B cell (primary cell): ENCODE measurements around the gene SLC39A11. TPM values are rescaled to one million over a fixed set of nuclear protein-coding genes. Genes with fewer than 3 reads are reported as not detected.

ENCODE experiments used
- ATAC-seq: fragments of 200-7000 bp; cut with Tn5 transposase; one replicate; pipeline ENCODE4 v1.10.0; 2021; ENCODE audit warnings: low read depth, mild to moderate bottlenecking, moderate number of reproducible peaks, moderate library complexity
- CTCF ChIA-PET: fragments of 350-600 bp; sonication (Branson Sonifier 250); formaldehyde crosslinking; loops from one replicate; lab custom pipeline; 2021; ENCODE audit warnings: antibody characterized with exemption, inconsistent platforms; lab: Charles Lee
- POLR2A ChIA-PET: fragments of 350-600 bp; sonication (Branson Sonifier 250); formaldehyde crosslinking; loops from one replicate; lab custom pipeline; 2021; ENCODE audit warnings: antibody characterized with exemption; lab: Charles Lee
- DNase-seq: peaks from one replicate; pipeline ENCODE4 v3.0.0; 2013
- H2AFZ ChIP-seq: 2 replicates; pipeline ENCODE4 v1.6.1; 2012; ENCODE audit warnings: mild to moderate bottlenecking, low read depth, low read length; ENCODE audit not compliant: insufficient read depth, poor library complexity, severe bottlenecking
- H3K27ac ChIP-seq, 2 donors: 1 replicate in 1 of 2; 2 replicates in 1 of 2; pipeline ENCODE4 v1.5.1; 2012 to 2013; ENCODE audit warnings: low read length in 2 of 2, mild to moderate bottlenecking in 2 of 2, moderate library complexity in 1 of 2
- H3K27me3 ChIP-seq, 4 experiments: fragments of 200-600 bp in 1 of 4; sonication (generic) in 1 of 4; replicated peaks in 1 of 4; 1 replicate in 2 of 4; 2 replicates in 2 of 4; pipeline versions ENCODE4 v1.6.1 to v1.7.0; 2013 to 2016; ENCODE audit warnings: low read length in 3 of 4, mild to moderate bottlenecking in 2 of 4, mixed read lengths in 1 of 4, moderate library complexity in 1 of 4; ENCODE audit not compliant: insufficient read depth in 4 of 4, control insufficient read depth in 3 of 4; ENCODE audit errors: control extremely low read depth in 1 of 4
- H3K36me3 ChIP-seq, 2 experiments: replicated peaks in 1 of 2; 1 replicate in 1 of 2; 2 replicates in 1 of 2; pipeline versions ENCODE4 v1.6.1 to v1.7.1; 2013; ENCODE audit warnings: low read length in 1 of 2; ENCODE audit not compliant: insufficient read depth in 2 of 2, control insufficient read depth in 1 of 2; ENCODE audit errors: control extremely low read depth in 1 of 2, extremely low read depth in 1 of 2
- H3K4me1 ChIP-seq, 2 donors: fragments of 200-600 bp in 1 of 2; sonication (generic) in 1 of 2; 1 replicate in 1 of 2; 2 replicates in 1 of 2; pipeline versions ENCODE4 v1.5.1 to v1.6.1; 2013 to 2017; ENCODE audit warnings: low read length in 2 of 2; ENCODE audit not compliant: control insufficient read depth in 2 of 2, insufficient read depth in 2 of 2
- H3K4me2 ChIP-seq: replicated peaks from 2 replicates; pipeline ENCODE3; 2012; ENCODE audit warnings: mild to moderate bottlenecking, low read depth, low read length; ENCODE audit not compliant: poor library complexity, severe bottlenecking
- H3K4me3 ChIP-seq, 5 experiments: fragments of 200-600 bp in 1 of 5; sonication (generic) in 1 of 5; 1 replicate in 3 of 5; 2 replicates in 2 of 5; pipeline versions ENCODE4 v1.5.1 to v1.7.0; 2011 to 2016; ENCODE audit warnings: low read length in 4 of 5, mild to moderate bottlenecking in 4 of 5, low read depth in 2 of 5, control low read depth in 1 of 5, moderate library complexity in 1 of 5; ENCODE audit not compliant: insufficient read depth in 1 of 5; ENCODE audit errors: control extremely low read depth in 1 of 5, extremely low read depth in 1 of 5
- H3K79me2 ChIP-seq: fragments of 200-600 bp; sonication (generic); one replicate; pipeline ENCODE4 v1.6.0; 2016; ENCODE audit warnings: low read length; ENCODE audit not compliant: control insufficient read depth, insufficient read depth
- H3K9ac ChIP-seq: fragments of 200-600 bp; sonication (generic); 2 replicates; pipeline ENCODE4 v1.6.1; 2017; ENCODE audit warnings: mild to moderate bottlenecking, low read length, moderate library complexity
- H3K9me3 ChIP-seq, 3 donors: one replicate each; pipeline versions ENCODE4 v1.6.1 to v1.7.1; 2013; ENCODE audit warnings: low read length in 2 of 3; ENCODE audit not compliant: control insufficient read depth in 2 of 3, insufficient read depth in 1 of 3; ENCODE audit errors: control extremely low read depth in 1 of 3
- H4K20me1 ChIP-seq: 2 replicates; pipeline ENCODE4 v1.6.0; 2012; ENCODE audit warnings: mild to moderate bottlenecking, low read length; ENCODE audit not compliant: insufficient read depth, control insufficient read depth, poor library complexity, severe bottlenecking
- H3K27ac Mint-ChIP-seq: one replicate; pipeline ENCODE4 v1.8.0; 2021; ENCODE audit warnings: mixed read lengths
- H3K27me3 Mint-ChIP-seq: one replicate; pipeline ENCODE4 v1.8.0; 2021; ENCODE audit warnings: mixed read lengths
- H3K4me1 Mint-ChIP-seq: one replicate; pipeline ENCODE4 v1.8.0; 2021; ENCODE audit warnings: mixed read lengths
- H3K4me3 Mint-ChIP-seq: one replicate; pipeline ENCODE4 v1.8.0; 2021; ENCODE audit warnings: mixed read lengths
- H3K9me3 Mint-ChIP-seq: one replicate; pipeline ENCODE4 v1.8.0; 2022; ENCODE audit warnings: mixed read lengths; ENCODE audit not compliant: insufficient read depth
- CTCF ChIP-seq: fragments of 200-600 bp; IDR thresholded peaks from one replicate; pipeline ENCODE4 v1.8.0; 2022; ENCODE audit warnings: antibody characterized with exemption, mild to moderate bottlenecking
- EZH2 ChIP-seq: IDR thresholded peaks from 2 replicates; pipeline ENCODE4 v1.6.1; 2012; ENCODE audit warnings: borderline replicate concordance, low read depth, mild to moderate bottlenecking, moderate library complexity, low read length; ENCODE audit not compliant: insufficient read depth, poor library complexity, severe bottlenecking
- WGBS: methylation state at CpG from one replicate; pipeline ENCODE4 v1.1.5; 2013; ENCODE audit warnings: missing lambda C conversion rate; ENCODE audit not compliant: insufficient coverage; 5-methylcytosine and 5-hydroxymethylcytosine counted together
- intact Hi-C: fragments of 100-400 bp; cut with micrococcal nuclease; formaldehyde crosslinking; loops from one replicate; pipeline ENCODE4 v1.10.0; 2022
- polyA plus RNA-seq: library from polyadenylated mRNA; depleted of rRNA; stranded (reverse); fragments of >200 nt; gene quantifications from 2 replicates; pipeline ENCODE4 v1.2.3, GENCODE V29; 2012
- total RNA-seq, 2 donors: library from RNA; stranded (reverse); fragments of 120-200 nt in 1 of 2; gene quantifications; 1 replicate in 1 of 2; 2 replicates in 1 of 2; pipeline versions ENCODE4 v1.2.3 to v1.2.4, GENCODE V29; 2013 to 2022

The SLC39A11 gene
- total and polyA plus RNA-seq, 2 donors (not counting 1 experiment from before 2014, with no cell fraction given): 6.9 to 39.6 TPM

DNA sequence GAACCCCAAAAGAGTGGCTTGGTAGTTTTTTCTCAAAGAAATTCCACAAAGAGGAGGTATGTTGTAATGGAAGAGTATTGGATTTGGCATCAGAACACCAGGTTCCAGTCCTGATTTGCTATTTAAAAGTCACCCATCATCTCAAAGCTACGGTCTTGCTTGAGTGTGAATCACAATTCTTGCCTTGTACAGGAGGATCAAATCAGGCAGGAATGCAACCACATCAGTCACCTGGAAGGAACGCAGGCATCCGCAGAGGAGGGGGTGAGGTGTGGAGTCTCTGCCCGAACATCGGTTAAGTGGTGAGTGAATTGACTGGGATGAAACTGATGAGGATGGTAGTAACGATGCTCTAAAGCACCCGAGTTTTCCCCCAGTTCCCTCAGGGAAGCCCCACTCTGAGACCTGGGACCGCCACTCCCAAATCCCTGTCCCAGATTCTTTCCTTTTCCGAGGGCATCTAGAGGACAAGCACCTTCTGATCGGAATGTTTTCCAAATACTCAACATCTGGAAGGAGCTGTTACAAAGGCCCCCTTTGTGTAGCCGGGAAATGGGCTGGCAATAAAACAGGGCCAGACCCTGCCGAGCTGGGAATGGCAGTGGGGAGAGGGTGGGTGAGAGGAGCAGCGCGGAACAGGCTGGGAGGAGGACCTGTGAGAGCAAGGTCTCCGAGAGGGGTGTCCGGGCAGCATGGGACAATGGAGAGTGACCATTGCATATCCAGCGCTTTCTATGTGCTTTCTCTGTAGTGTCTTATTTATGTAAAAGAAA, 469.6 kb downstream of the SLC39A11 start:
- H3K4me2 ChIP-seq: no peak overlapping the region
- no peak overlapping the region for H3K9ac ChIP-seq
- TF ChIP-seq EZH2: no peak
- TF ChIP-seq CTCF: no peak
- Mint-ChIP-seq H3K4me3 (no peak overlapping the region), H3K27ac (no peak overlapping the region), H3K4me1 (peaks cover 5% of the 10 kb centered on the region), H3K27me3 (peaks cover 40% of the 10 kb centered on the region), H3K9me3 (peaks cover 4% of the 10 kb centered on the region)
- H3K27me3 ChIP-seq: peaks cover 0 to 26% (median 0%) of the 10 kb centered on the region in 4 experiments
- H3K4me1 ChIP-seq: no peaks in the 10 kb centered on the region
- WGBS: 42% methylated on average over 14 of the region's 17 CpGs
- H3K9me3 ChIP-seq: peaks cover 0 to 7% (median 0%) of the 10 kb centered on the region in 3 donors
- intact Hi-C loops: no loop called here
- no peaks in the 10 kb centered on the region for H3K79me2 ChIP-seq
- ATAC-seq: no peak
- DNase-seq: no peak
- H3K36me3 ChIP-seq: no peaks in the 10 kb centered on the region
- no peak overlapping the region for H2AFZ ChIP-seq
- no peak overlapping the region for H3K4me3 ChIP-seq
- ChIA-PET CTCF (no interaction called here), POLR2A (no interaction called here)
- no peaks in the 10 kb centered on the region for H4K20me1 ChIP-seq
- no peak overlapping the region for H3K27ac ChIP-seq

DNA sequence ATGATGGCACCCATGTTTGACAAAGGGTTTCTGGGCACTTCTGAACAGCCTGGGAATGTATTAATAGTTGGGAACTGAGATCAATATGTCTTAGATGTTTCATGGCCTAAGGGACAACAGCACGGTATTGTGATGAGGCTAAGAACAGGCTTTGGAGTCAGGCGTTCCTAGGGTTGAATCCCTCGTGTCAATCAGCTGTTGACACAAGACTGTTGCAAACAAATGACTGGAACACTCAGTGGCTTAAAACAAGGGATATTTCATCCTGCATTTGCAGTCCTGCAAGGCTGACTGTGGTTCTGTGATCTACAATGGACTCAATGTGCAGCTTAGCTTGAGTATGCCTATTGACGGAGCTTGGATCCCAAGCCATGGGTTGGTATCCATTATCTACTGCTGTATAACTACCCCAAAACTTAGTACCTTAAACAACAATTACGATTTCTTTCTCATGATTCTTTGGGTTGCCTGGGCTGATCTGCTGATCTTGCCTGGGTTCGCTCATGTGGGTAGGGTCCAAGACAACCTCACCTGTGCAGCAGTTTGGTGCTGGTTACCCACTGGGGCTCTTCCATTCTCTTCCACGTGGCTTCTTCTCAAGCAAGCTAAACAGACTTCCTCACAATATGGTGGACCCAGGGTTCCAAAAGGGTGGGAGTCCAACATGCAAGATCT, 472.4 kb downstream of the SLC39A11 start:
- Mint-ChIP-seq H3K9me3 (peaks cover 4% of the 10 kb centered on the region), H3K4me1 (peaks cover 7% of the 10 kb centered on the region), H3K27ac (no peak overlapping the region), H3K4me3 (no peak overlapping the region), H3K27me3 (peaks cover 52% of the 10 kb centered on the region)
- DNase-seq (no peak), ATAC-seq (no peak)
- no peak for TF ChIP-seq EZH2
- no peak for TF ChIP-seq CTCF
- H3K9ac ChIP-seq: no peak overlapping the region
- no peaks in the 10 kb centered on the region for H4K20me1 ChIP-seq
- H3K36me3 ChIP-seq: no peaks in the 10 kb centered on the region
- ChIA-PET CTCF (no interaction called here), POLR2A (no interaction called here)
- no peak overlapping the region for H3K27ac ChIP-seq
- intact Hi-C loops: no loop called here
- H3K9me3 ChIP-seq: peaks cover 0 to 7% (median 0%) of the 10 kb centered on the region in 3 donors
- H3K79me2 ChIP-seq: no peaks in the 10 kb centered on the region
- peaks cover 0 to 42% (median 2%) of the 10 kb centered on the region in 4 experiments for H3K27me3 ChIP-seq
- WGBS: 87% methylated on average over 6 of the region's 7 CpGs
- no peak overlapping the region for H3K4me2 ChIP-seq
- H3K4me3 ChIP-seq: no peak overlapping the region
- no peaks in the 10 kb centered on the region for H3K4me1 ChIP-seq
- H2AFZ ChIP-seq: no peak overlapping the region
